H9 (cell line): Measurements from ENCODE around the gene BTBD3. TPM values are rescaled to one million over a fixed set of nuclear protein-coding genes. Genes with fewer than 3 reads are reported as not detected.

ENCODE experiments used
- DNase-seq: peaks from one replicate; pipeline ENCODE4 v3.0.0-alpha.2; 2017
- H2AFZ ChIP-seq: one replicate; pipeline ENCODE4 v1.6.1; 2013; ENCODE audit warnings: mild to moderate bottlenecking, low read length, control low read depth, moderate library complexity
- H2AK5ac ChIP-seq: 2 replicates; pipeline ENCODE4 v1.6.1; 2013; ENCODE audit warnings: low read length, control low read depth, mixed read lengths; ENCODE audit not compliant: insufficient read length
- H2BK120ac ChIP-seq: one replicate; pipeline ENCODE4 v1.6.1; 2013; ENCODE audit warnings: low read depth, mild to moderate bottlenecking, low read length, control low read depth, inconsistent platforms; ENCODE audit not compliant: poor library complexity, severe bottlenecking
- H2BK12ac ChIP-seq: 2 replicates; pipeline ENCODE4 v1.6.1; 2013; ENCODE audit warnings: low read length, control low read depth, mixed read lengths, low read depth; ENCODE audit not compliant: insufficient read length
- H2BK15ac ChIP-seq: 2 replicates; pipeline ENCODE4 v1.6.1; 2013; ENCODE audit warnings: low read depth, low read length, control low read depth
- H2BK20ac ChIP-seq: one replicate; pipeline ENCODE4 v1.6.1; 2013; ENCODE audit warnings: low read depth, mild to moderate bottlenecking, low read length, control low read depth, inconsistent platforms; ENCODE audit not compliant: poor library complexity, severe bottlenecking
- H2BK5ac ChIP-seq: 2 replicates; pipeline ENCODE4 v1.6.1; 2013; ENCODE audit warnings: low read length, control low read depth, mixed read lengths; ENCODE audit not compliant: insufficient read length
- H3K14ac ChIP-seq: 2 replicates; pipeline ENCODE4 v1.6.1; 2013; ENCODE audit warnings: low read length, control low read depth; ENCODE audit not compliant: insufficient read depth
- H3K18ac ChIP-seq: 2 replicates; pipeline ENCODE4 v1.6.1; 2013; ENCODE audit warnings: low read depth, mild to moderate bottlenecking, mixed read lengths, low read length, control low read depth; ENCODE audit not compliant: insufficient read length
- H3K23ac ChIP-seq: 2 replicates; pipeline ENCODE4 v1.6.1; 2013; ENCODE audit warnings: low read length, control low read depth, mixed read lengths, low read depth; ENCODE audit not compliant: insufficient read length
- H3K23me2 ChIP-seq: 2 replicates; pipeline ENCODE4 v1.6.1; 2013; ENCODE audit warnings: low read depth, mild to moderate bottlenecking, mixed read lengths, low read length, control low read depth; ENCODE audit not compliant: insufficient read length, poor library complexity, severe bottlenecking
- H3K27ac ChIP-seq: 2 replicates; pipeline ENCODE4 v1.5.1; 2013; ENCODE audit warnings: low read length, control low read depth, mixed read lengths, low read depth; ENCODE audit not compliant: insufficient read length
- H3K27me3 ChIP-seq: 2 replicates; pipeline ENCODE4 v1.6.1; 2013; ENCODE audit warnings: low read length, control low read depth, inconsistent platforms; ENCODE audit not compliant: insufficient read depth
- H3K4ac ChIP-seq: 2 replicates; pipeline ENCODE4 v1.6.1; 2013; ENCODE audit warnings: low read depth, mild to moderate bottlenecking, control low read depth, inconsistent platforms, low read length, moderate library complexity
- H3K4me1 ChIP-seq: 2 replicates; pipeline ENCODE4 v1.6.1; 2013; ENCODE audit warnings: low read length, control low read depth, inconsistent platforms; ENCODE audit not compliant: insufficient read depth
- H3K4me2 ChIP-seq: 2 replicates; pipeline ENCODE4 v1.6.1; 2013; ENCODE audit warnings: low read length, control low read depth, mixed read lengths; ENCODE audit not compliant: insufficient read length, insufficient read depth
- H3K56ac ChIP-seq: 2 replicates; pipeline ENCODE4 v1.6.1; 2013; ENCODE audit warnings: low read depth, mild to moderate bottlenecking, mixed read lengths, low read length, control low read depth; ENCODE audit not compliant: insufficient read length
- H3K79me1 ChIP-seq: 2 replicates; pipeline ENCODE4 v1.6.1; 2013; ENCODE audit warnings: low read depth, mild to moderate bottlenecking, moderate library complexity, low read length, control low read depth, inconsistent platforms; ENCODE audit not compliant: insufficient read depth, poor library complexity, severe bottlenecking
- H3K79me2 ChIP-seq: 2 replicates; pipeline ENCODE4 v1.6.1; 2013; ENCODE audit warnings: low read length, control low read depth, inconsistent platforms; ENCODE audit not compliant: insufficient read depth
- H3K9ac ChIP-seq: 2 replicates; pipeline ENCODE4 v1.6.1; 2013; ENCODE audit warnings: low read length, control low read depth, mixed read lengths; ENCODE audit not compliant: insufficient read length; ENCODE audit errors: extremely low read depth
- H3K9me3 ChIP-seq: one replicate; pipeline ENCODE4 v1.6.1; 2013; ENCODE audit warnings: low read depth, low read length, inconsistent platforms; ENCODE audit not compliant: control insufficient read depth
- H3T11ph ChIP-seq: one replicate; pipeline ENCODE4 v1.6.1; 2013; ENCODE audit warnings: mild to moderate bottlenecking, low read length, control low read depth, inconsistent platforms
- H4K20me1 ChIP-seq: one replicate; pipeline ENCODE4 v1.6.1; 2013; ENCODE audit not compliant: control insufficient read depth, insufficient read length, insufficient read depth
- H4K5ac ChIP-seq: 2 replicates; pipeline ENCODE4 v1.6.1; 2013; ENCODE audit warnings: low read depth, mild to moderate bottlenecking, mixed read lengths, low read length, control low read depth; ENCODE audit not compliant: insufficient read length
- H4K8ac ChIP-seq: replicated peaks from 2 replicates; pipeline ENCODE4 v1.6.1; 2013; ENCODE audit warnings: low read length, control low read depth, mixed read lengths, low read depth; ENCODE audit not compliant: insufficient read length
- H4K91ac ChIP-seq: 2 replicates; pipeline ENCODE4 v1.6.1; 2013; ENCODE audit warnings: low read depth, mild to moderate bottlenecking, moderate library complexity, mixed read lengths, low read length, control low read depth; ENCODE audit not compliant: insufficient read length
- H3K27ac Mint-ChIP-seq, 3 experiments: 2 replicates in 2 of 3; 3 replicates in 1 of 3; pipeline ENCODE4 v1.8.0; 2020 to 2021; ENCODE audit warnings: mixed read lengths in 3 of 3, mild to moderate bottlenecking in 1 of 3, moderate library complexity in 1 of 3
- H3K27me3 Mint-ChIP-seq: 2 replicates; pipeline ENCODE4 v1.8.0; 2021; ENCODE audit warnings: low read depth, mild to moderate bottlenecking, moderate library complexity, mixed read lengths
- H3K36me3 Mint-ChIP-seq, 3 experiments: 2 replicates in 2 of 3; 3 replicates in 1 of 3; pipeline ENCODE4 v1.8.0; 2020 to 2021; ENCODE audit warnings: low read depth in 3 of 3, mixed read lengths in 3 of 3; ENCODE audit not compliant: insufficient read depth in 1 of 3
- H3K4me1 Mint-ChIP-seq, 2 experiments: 2 replicates each; pipeline ENCODE4 v1.8.0; 2020; ENCODE audit warnings: mixed read lengths in 2 of 2
- H3K4me3 Mint-ChIP-seq, 2 experiments: 2 replicates in 1 of 2; 3 replicates in 1 of 2; pipeline ENCODE4 v1.8.0; 2020 to 2021; ENCODE audit warnings: mild to moderate bottlenecking in 2 of 2, mixed read lengths in 2 of 2, moderate library complexity in 1 of 2
- H3K9me3 Mint-ChIP-seq, 2 experiments: 2 replicates in 1 of 2; 3 replicates in 1 of 2; pipeline ENCODE4 v1.8.0; 2020; ENCODE audit warnings: mild to moderate bottlenecking in 2 of 2, mixed read lengths in 2 of 2, moderate library complexity in 1 of 2
- CTCF ChIP-seq: fragments of 200-600 bp; sonication (generic); conservative IDR thresholded peaks from 3 replicates; pipeline ENCODE4 v1.8.0; 2021; ENCODE audit warnings: antibody characterized with exemption, mild to moderate bottlenecking
- WGBS: extraction: QIAGEN DNeasy Blood & Tissue Kit; methylation state at CpG from one replicate; pipeline ENCODE4 v1.1.7; 2013; ENCODE audit warnings: missing lambda C conversion rate, low lambda C conversion rate, mixed read lengths; ENCODE audit not compliant: insufficient read length; ENCODE audit errors: extremely low coverage; 5-methylcytosine and 5-hydroxymethylcytosine counted together
- total RNA-seq: library from RNA; stranded (reverse); gene quantifications from 2 replicates; pipeline ENCODE4 v1.2.1, GENCODE V29; 2021

Gene BTBD3
- total RNA-seq, 1 experiment from 2014 or later, result 62.1 TPM

- Histone ChIP-seq H2BK20ac (no peak overlapping the region), H3K14ac (no peak overlapping the region), H3K79me1 (no peaks in the 10 kb centered on the region), H4K8ac (no peak overlapping the region), H3K23me2 (no peaks in the 10 kb centered on the region), H3K27me3 (no peaks in the 10 kb centered on the region), H3K9ac (no peak overlapping the region), H3K23ac (no peak overlapping the region), H3K4me1 (no peaks in the 10 kb centered on the region), H3K18ac (no peak overlapping the region), H2BK5ac (no peak overlapping the region), H2AFZ (no peak overlapping the region), H4K5ac (no peak overlapping the region), H3K79me2 (no peaks in the 10 kb centered on the region), H4K20me1 (no peaks in the 10 kb centered on the region), H3K56ac (no peak overlapping the region), H3K27ac (no peak overlapping the region), H2BK12ac (no peak overlapping the region), H3K9me3 (no peaks in the 10 kb centered on the region), H2AK5ac (no peak overlapping the region), H3K4me2 (no peak overlapping the region), H3T11ph (no peak overlapping the region), H4K91ac (no peak overlapping the region), H2BK15ac (no peak overlapping the region), H2BK120ac (no peak overlapping the region), H3K4ac (no peak overlapping the region)
- Mint-ChIP-seq H3K27me3 (peaks cover 2% of the 10 kb centered on the region; the same call in 1 of the 2 replicates), H3K36me3 (no peaks in the 10 kb centered on the region), H3K4me3 (no peak overlapping the region), H3K27ac (peak overlapping the region in 1 of 3 experiments; percentile 52; a peak in 1 of 7 replicates), H3K9me3 (no peaks in the 10 kb centered on the region), H3K4me1 (no peaks in the 10 kb centered on the region)
- no peak for TF ChIP-seq CTCF
- DNase-seq, result no peak
- WGBS, result no CpG with 5 or more reads among the region's 3 CpGs
Measured at GRCh38 chr20:11970243-11970836, 52.6 kb downstream of the BTBD3 start.
